Transverse colon (tissue), 4 donors: Measurements from ENCODE around the gene HSD11B1L. TPM values are rescaled to one million over a fixed set of nuclear protein-coding genes. Genes with fewer than 3 reads are reported as not detected.

ENCODE experiments used
- DNase-seq: peaks from one replicate; pipeline ENCODE4 v3.0.0-alpha.2; 2019
- H3K27ac ChIP-seq, 4 donors: fragments of 200-600 bp; sonication (generic); 2 replicates each; pipeline ENCODE4 v1.5.1; 2016 to 2018; ENCODE audit warnings: inconsistent platforms in 4 of 4
- H3K27me3 ChIP-seq: fragments of 200-600 bp; sonication (generic); 2 replicates; pipeline ENCODE4 v1.5.1; 2017; ENCODE audit warnings: inconsistent platforms
- H3K36me3 ChIP-seq, 4 donors: fragments of 200-600 bp; sonication (generic); 2 replicates each; pipeline ENCODE4 v1.5.1; 2017 to 2019; ENCODE audit warnings: inconsistent platforms in 4 of 4
- H3K4me1 ChIP-seq, 4 donors: fragments of 200-600 bp; sonication (generic); 2 replicates each; pipeline ENCODE4 v1.5.1; 2017 to 2020; ENCODE audit warnings: inconsistent platforms in 4 of 4
- H3K4me3 ChIP-seq, 4 donors: fragments of 200-600 bp; sonication (generic); 1 replicate in 1 of 4; 2 replicates in 3 of 4; pipeline versions ENCODE4 v1.5.1 to v1.6.1; 2017 to 2019; ENCODE audit warnings: inconsistent platforms in 4 of 4
- H3K9me3 ChIP-seq, 2 donors: fragments of 200-600 bp; sonication (generic); 2 replicates each; pipeline ENCODE4 v1.5.1; 2017 to 2019; ENCODE audit warnings: inconsistent platforms in 2 of 2
- CTCF ChIP-seq, 5 experiments: fragments of 200-600 bp in 3 of 5; fragments of 450-650 bp in 2 of 5; sonication (generic) in 3 of 5; IDR thresholded peaks; 1 replicate in 2 of 5; 2 replicates in 3 of 5; pipeline ENCODE4 v1.5.1; 2016 to 2017; ENCODE audit warnings: antibody characterized with exemption in 5 of 5, inconsistent platforms in 3 of 5, mild to moderate bottlenecking in 2 of 5, moderate library complexity in 1 of 5
- EP300 ChIP-seq: sonication (generic); formaldehyde crosslinking; IDR thresholded peaks from one replicate; pipeline ENCODE4 v1.6.1; 2017; ENCODE audit warnings: antibody characterized with exemption, low read depth
- POLR2A ChIP-seq: fragments of 450-650 bp; IDR thresholded peaks from one replicate; pipeline ENCODE4 v1.6.1; 2016; ENCODE audit warnings: antibody characterized with exemption, mild to moderate bottlenecking, moderate library complexity
- POLR2AphosphoS5 ChIP-seq, 3 donors: sonication (generic); formaldehyde crosslinking; IDR thresholded peaks; one replicate each; pipeline ENCODE4 v1.6.1; 2016; ENCODE audit warnings: antibody characterized with exemption in 3 of 3
- WGBS, 2 donors: methylation state at CpG; one replicate each; pipeline ENCODE4 v1.1.5; 2018; ENCODE audit warnings: low coverage in 1 of 2; 5-methylcytosine and 5-hydroxymethylcytosine counted together
- in situ Hi-C, 4 donors: fragments of 200-750 bp; cut with MboI; loops; one replicate each; pipeline versions ENCODE4 v1.15.0 to v1.15.1; 2017; ENCODE audit warnings: low sequenced_read_pairs in 3 of 4, low pct_ligation_motif_present in 1 of 4, low pct_unique_long_range_greater_than_20kb in 1 of 4
- intact Hi-C: fragments of 100-400 bp; cut with DNase I; formaldehyde crosslinking; loops from one replicate; pipeline ENCODE4 v1.15.1; 2023; ENCODE audit warnings: low total_unique reads
- total RNA-seq, 4 donors: library from RNA; depleted of rRNA; stranded (reverse); fragments of >200 nt; gene quantifications; one replicate each; pipeline ENCODE4 v1.1.0, GENCODE V29; 2016

HSD11B1L gene
- total RNA-seq, 4 donors from 2014 or later = 10.8 to 30.1 (median 16.6) TPM

- Histone ChIP-seq H3K36me3 (peaks cover 0 to 52% (median 19%) of the 10 kb centered on the region in 4 donors), H3K27me3 (no peaks in the 10 kb centered on the region), H3K9me3 (no peaks in the 10 kb centered on the region), H3K27ac (no peak overlapping the region), H3K4me1 (peaks cover 0 to 14% (median 0%) of the 10 kb centered on the region in 4 donors), H3K4me3 (no peak overlapping the region)
- DNase-seq = no peak
- 95 to 100% methylated on average over 1 to 2 of the region's 2 CpGs for WGBS, 2 donors
- TF ChIP-seq POLR2A (no peak), CTCF (IDR thresholded peaks at IDR 0.05) (no peak), EP300 (no peak), POLR2AphosphoS5 (IDR thresholded peaks at IDR 0.05) (no peak)
- in situ Hi-C loops = no loop called here
- intact Hi-C loops = no loop called here
These were observed 38.6 kb upstream of the HSD11B1L start for GRCh38 chr19:5642204-5642603.

- peaks cover 0 to 60% (median 27%) of the 10 kb centered on the region in 4 donors for H3K36me3 ChIP-seq
- H3K4me3 ChIP-seq = no peak overlapping the region
- in situ Hi-C loops = no loop called here
- peaks cover 0 to 7% (median 0%) of the 10 kb centered on the region in 4 donors for H3K4me1 ChIP-seq
- H3K27me3 ChIP-seq = no peaks in the 10 kb centered on the region
- no peak for TF ChIP-seq POLR2A
- no peaks in the 10 kb centered on the region for H3K9me3 ChIP-seq
- H3K27ac ChIP-seq = no peak overlapping the region
- intact Hi-C loops = no loop called here
- DNase-seq = no peak
- 80 to 88% methylated on average over 1 to 4 of the region's 4 CpGs for WGBS, 2 donors
These were observed 37.8 kb upstream of the HSD11B1L start for GRCh38 chr19:5643060-5643459.

- Histone ChIP-seq H3K9me3 (no peaks in the 10 kb centered on the region), H3K27ac (no peak overlapping the region), H3K36me3 (peaks cover 0 to 65% (median 30%) of the 10 kb centered on the region in 4 donors), H3K4me3 (no peak overlapping the region), H3K4me1 (peaks cover 0 to under 1% (median 0%) of the 10 kb centered on the region in 4 donors), H3K27me3 (no peaks in the 10 kb centered on the region)
- no peak for DNase-seq
- in situ Hi-C loops = no loop called here
- intact Hi-C loops = no loop called here
- TF ChIP-seq EP300 = no peak
- WGBS, 2 donors = 72% methylated on average over 2 of the region's 2 CpGs; no CpG with 5 or more reads in 1 of the 2 donors
These were observed 36.8 kb upstream of the HSD11B1L start for GRCh38 chr19:5644037-5644436.

- 75 to 87% methylated on average over 2 to 5 of the region's 5 CpGs for WGBS, 2 donors
- Histone ChIP-seq H3K4me3 (no peak overlapping the region), H3K9me3 (no peaks in the 10 kb centered on the region), H3K36me3 (peaks cover 0 to 74% (median 34%) of the 10 kb centered on the region in 4 donors), H3K4me1 (no peaks in the 10 kb centered on the region), H3K27me3 (no peaks in the 10 kb centered on the region), H3K27ac (no peak overlapping the region)
- TF ChIP-seq CTCF (IDR thresholded peaks at IDR 0.05) (no peak), POLR2AphosphoS5 (IDR thresholded peaks at IDR 0.05) (no peak), EP300 (no peak), POLR2A (no peak)
- DNase-seq = no peak
- in situ Hi-C loops (no loop called here), intact Hi-C loops (no loop called here)
These were observed 35.4 kb upstream of the HSD11B1L start for GRCh38 chr19:5645409-5645808.

GRCh38 chr19:5646703-5647102 is 34.1 kb upstream of the HSD11B1L start:
- TF ChIP-seq EP300 (no peak), POLR2AphosphoS5 (IDR thresholded peaks at IDR 0.05) (no peak), POLR2A (no peak), CTCF (IDR thresholded peaks at IDR 0.05) (no peak)
- no peaks in the 10 kb centered on the region for H3K27me3 ChIP-seq
- no peaks in the 10 kb centered on the region for H3K4me1 ChIP-seq
- in situ Hi-C loops (no loop called here), intact Hi-C loops (no loop called here)
- H3K27ac ChIP-seq = no peak overlapping the region
- no peak for DNase-seq
- no peak overlapping the region for H3K4me3 ChIP-seq
- WGBS, 2 donors = 80 to 88% methylated on average over 1 to 4 of the region's 4 CpGs
- no peaks in the 10 kb centered on the region for H3K9me3 ChIP-seq
- peaks cover 0 to 81% (median 40%) of the 10 kb centered on the region in 4 donors for H3K36me3 ChIP-seq
